NCI-H82 treated with DMSO at 0.1 percent for 48 hours (cell line): ENCODE measurements around the gene AZIN2.

Experiments used
- DNase-seq: peaks from one replicate; lab custom pipeline; 2025; ENCODE audit not compliant: unreplicated experiment; lab: John Stamatoyannopoulos, UW

Gene AZIN2

DNA sequence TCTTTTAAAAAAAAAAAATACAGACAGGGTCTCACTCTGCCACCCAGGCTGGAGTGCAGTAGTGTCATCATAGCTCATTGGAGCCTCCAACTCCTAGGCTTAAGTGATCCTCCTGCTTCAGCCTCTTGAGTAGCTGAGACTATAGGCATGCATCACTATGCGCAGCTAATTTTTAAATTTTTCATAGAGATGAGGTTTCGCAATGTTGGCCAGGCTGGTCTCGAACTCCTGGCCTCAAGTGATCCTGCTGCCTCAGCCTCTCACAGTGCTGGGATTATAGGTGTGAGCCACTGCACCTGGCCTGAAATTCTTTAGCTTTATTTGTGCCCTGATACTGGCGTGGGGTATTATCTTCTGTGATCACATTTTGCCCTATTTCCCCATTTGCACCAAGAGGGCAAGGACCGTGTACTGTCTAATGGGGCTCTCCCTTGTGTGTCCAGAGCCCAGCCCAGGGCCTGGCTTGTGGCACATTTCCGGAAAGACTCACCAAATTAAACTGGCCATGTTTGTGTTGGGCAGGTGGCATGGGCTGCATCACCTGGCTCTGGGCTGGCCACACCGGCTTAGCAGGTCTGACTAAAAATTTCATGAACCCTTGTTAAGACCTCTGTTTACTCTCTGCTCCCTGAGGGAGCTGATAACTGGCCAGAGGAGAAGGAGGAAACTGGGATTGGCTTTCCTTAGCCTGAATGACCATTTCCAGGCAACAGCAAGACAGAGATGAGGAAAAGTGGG is 68.7 kb downstream of the AZIN2 start:
- DNase-seq, result no peak

DNA sequence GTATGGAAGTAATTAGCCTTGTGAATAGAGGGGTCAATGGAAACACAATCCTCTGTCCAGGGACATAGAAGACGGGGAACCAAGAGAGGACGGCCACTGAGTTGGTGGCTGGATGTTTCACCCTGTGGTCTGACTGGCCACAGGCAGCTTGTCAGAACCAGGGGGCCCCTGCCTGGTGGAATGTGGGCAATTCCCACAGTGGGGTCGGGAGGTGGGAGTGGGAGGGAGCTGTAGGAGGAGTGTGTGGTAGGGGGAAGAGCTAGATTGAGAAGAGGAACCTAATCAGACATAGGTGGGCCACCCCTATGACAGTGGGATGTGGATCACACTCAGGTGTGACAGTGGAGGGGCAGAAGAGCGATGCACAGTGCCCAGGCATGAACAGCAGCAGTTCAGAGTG is 69.6 kb downstream of the AZIN2 start:
- no peak for DNase-seq

DNA sequence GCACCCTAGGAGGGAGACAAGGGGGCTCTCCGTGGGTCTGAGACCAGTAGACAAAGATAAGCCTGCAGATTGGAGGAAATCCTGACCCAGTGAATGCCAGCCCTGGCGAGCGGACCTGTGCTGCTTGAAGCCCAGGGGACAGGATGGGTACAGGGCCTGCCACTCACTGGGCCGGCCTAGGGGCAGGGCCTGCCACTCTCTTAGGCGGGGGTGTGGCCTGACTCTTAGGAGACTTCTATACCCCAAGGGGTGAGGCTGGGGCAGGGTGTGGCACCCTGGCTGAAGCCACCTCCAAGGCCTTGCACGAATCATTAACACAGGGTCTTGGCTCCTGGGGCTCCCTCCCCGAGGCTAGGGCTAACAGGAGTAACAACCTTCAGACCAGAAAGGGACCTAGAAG is 70.2 kb downstream of the AZIN2 start:
- no peak for DNase-seq

DNA sequence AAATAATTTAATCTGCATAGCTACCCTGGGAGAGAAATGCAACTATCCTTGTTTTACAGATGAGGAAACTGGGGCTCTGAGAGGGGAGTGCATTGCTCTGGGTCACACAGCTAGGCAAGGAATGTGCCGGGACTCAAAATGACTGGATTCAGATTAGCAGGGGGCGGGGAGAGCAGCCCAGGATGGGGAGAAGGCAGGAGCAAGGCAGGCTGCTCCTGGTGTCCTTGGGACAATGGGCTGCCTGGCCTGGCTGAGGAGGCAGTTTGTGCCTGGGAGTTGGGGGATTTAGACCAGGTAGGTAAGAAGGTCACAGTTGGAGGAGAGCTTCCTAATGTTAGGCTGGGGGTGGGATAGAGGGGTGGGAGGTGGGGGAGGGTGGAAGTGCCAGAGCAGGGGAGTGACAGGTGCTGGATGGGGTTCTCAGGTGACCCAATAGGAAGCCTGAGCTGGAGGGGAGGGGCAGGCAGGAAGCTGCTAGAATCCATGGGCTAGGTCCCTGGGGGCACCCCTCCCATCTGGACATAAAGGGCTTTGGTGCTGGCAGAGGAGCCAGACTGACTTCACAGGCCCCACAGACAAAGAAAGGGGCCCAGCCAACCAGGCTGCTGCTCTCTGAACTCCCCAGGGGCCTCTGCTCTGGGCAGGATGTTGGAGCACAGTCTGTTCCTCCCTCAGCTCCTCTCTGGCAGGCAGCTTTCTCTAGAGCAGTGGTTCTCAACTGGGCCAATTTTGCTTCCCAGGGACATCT is 71.9 kb downstream of the AZIN2 start:
- peak; percentile 100 for DNase-seq

DNA sequence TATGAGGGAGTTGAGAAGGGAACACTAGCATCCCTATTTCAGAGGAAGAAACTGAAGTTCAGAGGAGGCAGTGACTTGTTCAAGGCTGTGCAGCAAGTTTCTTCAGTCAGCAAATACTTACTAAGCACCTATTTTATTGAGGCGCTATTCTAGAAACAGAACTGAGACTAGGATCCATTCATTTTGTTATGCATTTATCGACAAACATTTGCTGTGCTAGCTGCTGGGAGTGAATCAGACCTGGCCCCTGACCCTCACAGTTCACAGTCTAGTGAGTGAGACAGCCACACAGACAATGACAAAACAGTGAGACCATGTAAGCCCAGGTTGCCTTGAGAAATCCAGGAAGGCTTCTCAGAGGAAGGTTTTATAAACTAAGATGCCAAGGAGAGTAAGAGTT is 72.7 kb downstream of the AZIN2 start:
- no peak for DNase-seq

DNA sequence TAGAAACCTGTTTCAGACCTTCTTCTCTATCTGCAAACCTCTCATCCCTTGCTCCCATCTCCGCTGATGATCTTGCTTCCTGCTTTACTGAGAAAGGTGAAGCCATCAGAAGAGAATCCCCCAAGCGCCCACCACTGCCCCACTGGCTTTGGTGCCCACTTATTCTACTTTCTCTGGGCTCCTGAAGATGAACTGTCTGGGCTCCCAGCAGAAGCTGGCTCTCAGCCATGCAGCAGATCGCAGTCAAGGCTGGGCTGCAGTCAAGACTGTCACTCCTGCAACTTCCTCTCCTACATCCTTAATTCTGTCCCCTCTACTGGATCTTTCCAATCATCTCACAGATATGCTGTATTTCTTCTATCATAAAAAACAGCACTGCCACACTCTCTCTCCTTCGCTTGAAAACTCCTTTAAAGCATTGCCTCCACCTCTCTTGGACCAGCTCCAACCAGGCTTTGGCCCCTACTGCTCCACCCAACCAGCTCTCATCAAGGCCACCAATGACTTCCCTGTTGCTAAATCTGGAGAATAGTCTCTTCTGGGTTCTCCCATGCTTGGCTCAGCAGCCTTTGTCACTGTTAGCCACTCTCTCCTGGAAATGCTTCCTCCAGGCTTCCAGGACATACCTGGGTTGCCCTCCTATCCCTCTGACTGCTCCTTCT is 75.1 kb downstream of the AZIN2 start:
- DNase-seq, result peak; percentile 35

DNA sequence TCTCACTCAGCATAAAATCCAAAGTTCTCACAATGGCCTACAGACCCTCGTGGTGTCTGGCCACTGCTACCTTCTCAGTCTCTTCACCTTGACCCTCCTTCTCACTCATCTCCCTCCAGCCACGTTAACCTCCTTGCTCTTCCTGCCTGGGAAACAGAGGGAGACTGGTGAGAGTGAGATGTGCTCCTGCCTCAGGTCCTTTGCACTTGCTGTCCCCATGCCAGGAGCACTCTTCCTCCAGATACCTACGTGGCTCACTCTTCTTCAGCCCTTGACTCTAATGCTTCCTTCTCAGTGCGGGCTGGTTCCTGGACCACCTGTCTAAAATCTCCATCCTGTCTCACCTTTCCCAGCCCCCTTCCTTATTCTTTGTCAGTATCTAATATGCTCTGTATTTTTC is 76.2 kb downstream of the AZIN2 start:
- DNase-seq, result no peak

DNA sequence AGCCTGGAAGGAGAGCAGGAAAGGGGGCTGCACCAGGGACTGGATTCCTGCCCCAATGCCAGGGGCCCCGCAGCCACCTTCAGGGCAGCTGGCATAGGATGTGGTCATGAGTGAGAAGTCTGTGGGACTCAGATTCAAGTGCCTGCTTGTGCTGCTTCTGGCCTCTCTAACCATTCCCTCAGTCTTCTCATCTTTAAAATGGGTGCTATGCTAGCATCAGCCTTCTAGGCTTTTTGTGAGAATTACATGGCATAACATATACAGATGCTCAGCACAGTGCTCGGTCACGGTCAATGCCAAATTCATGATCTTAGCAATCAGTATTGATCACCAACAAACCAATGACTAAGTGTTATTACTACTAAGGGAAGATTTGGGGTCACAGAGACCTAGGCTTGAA is 77.4 kb downstream of the AZIN2 start:
- no peak for DNase-seq

DNA sequence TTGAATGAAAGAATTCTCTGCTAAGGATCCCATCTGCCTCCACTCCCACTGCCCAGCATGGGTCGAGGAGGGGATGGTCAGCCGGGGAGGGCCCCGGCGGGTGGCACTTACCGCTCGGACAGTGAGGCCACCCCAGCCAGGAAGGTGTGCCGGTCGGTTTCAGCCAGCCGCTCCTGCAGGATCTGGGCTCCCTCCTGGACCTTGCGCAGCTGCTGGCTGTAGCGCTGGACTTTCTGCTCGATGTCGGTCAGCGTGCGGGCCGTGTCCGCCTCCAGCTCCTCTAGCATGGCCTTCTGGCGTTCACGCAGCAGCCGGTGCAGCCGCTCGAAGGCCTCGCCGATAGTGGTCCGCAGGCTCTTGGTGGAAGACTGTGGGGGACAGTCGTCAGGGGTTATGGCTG is 78.6 kb downstream of the AZIN2 start:
- no peak for DNase-seq

DNA sequence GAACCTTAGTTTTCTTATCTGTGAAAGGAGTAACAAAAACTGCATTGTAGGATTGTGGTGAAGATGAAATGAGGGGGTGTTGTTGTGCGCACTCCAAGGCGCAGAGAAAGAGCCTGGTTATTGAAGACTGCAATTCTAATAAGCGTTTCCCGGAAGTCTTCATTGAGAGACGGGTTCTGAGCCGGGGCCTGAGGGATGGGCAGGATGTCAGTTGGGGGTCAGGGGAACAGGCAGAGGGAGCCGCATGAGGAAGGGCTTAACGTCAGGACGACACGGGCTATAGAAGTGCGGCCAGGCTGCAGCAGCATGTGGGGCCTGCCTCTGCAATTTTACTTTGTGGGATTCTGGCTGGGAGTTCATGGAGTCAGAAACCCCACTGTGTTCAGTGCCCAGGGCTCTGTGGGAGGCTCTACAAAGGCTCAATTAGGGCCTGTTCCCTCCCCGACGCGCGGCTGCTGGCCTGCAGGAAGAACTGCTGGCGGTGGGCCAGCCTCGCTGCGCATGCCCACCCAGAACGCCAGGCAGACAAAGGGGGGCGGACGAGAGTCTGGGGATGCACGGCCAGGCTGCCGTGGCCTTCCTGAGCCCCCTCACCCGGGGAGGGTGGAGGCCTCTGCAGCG is 80.2 kb downstream of the AZIN2 start:
- peak; percentile 34 for DNase-seq

DNA sequence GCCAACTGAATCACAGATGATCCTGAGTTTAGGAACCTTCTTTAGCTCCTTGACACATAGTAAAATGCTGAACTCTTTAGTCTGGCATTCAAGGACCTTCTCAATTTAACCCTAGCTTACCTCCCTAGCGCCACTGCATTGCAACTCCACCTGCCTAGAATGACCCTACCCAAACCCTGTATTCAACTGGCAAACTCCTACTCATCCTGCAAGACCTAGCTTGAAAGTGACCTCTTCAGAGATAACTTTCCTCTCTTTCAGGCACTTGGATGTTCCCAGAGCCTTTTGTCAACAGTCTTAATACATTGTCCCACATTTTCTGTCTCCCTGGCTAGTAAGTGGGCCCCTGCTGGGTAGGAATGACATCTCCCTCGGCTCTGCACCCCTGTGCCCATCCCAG is 81.2 kb downstream of the AZIN2 start:
- DNase-seq, result no peak

DNA sequence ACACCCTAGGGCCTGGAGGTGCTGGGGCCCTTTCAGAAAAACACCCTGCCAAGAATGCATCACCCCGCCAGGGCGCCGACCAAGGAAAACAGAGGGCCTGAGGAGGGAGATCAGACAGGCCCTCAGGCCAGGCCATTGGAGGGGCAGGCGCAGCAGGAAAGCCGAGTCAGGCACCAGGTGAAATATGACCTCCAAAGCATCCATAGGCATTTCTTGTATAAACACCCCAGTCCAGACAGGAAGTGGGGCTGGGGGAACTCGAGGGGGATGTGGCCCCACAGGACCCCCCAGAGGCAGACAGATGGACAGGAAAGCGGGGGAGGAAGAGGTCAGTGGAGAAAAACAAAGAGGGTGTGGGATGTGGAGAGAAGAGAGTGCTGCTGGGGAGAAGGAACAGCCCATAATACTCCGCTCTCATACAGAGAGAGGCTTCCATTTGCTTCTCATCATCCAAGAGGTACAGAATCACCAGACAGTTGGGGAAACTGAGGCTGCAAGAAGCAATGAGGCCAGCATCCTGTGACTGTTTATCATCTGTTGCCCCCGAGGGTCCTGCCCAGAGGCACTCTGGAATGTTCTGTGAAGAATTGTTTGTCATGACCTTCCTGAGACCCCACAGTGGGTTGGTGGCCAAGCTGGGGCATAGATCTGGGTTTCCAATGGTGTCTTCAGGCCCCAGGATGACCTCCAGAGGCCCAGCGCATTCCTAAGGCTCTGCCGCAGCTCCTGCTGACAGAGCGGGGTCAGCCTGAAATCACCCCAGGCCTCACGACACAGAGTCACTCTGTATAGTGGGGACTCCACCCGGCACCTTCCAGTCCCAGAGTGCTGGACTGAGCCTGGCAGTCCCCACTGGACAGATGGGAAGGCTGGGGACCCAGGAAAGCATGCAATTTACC is 82.9 kb downstream of the AZIN2 start:
- no peak for DNase-seq

DNA sequence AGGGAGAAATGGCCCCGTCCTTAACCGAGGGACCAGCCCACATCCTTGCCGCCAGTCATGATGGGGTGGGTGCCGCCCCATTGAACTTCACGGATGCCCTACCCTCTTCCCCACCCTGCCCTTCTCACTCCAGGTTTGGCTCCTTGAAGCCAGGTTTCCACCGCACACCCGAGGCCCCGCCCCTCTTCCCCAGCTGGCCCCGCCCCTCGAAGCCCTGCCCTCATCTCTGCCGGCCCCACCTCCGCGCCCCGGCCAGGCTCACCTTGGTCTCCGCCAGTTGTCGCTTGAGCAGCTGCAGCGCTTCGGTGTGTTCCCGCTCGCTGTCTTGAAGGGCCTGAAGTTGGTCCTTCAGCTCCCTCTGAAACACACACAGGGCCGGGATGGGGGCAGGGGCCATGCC is 84.3 kb downstream of the AZIN2 start:
- DNase-seq, result no peak

DNA sequence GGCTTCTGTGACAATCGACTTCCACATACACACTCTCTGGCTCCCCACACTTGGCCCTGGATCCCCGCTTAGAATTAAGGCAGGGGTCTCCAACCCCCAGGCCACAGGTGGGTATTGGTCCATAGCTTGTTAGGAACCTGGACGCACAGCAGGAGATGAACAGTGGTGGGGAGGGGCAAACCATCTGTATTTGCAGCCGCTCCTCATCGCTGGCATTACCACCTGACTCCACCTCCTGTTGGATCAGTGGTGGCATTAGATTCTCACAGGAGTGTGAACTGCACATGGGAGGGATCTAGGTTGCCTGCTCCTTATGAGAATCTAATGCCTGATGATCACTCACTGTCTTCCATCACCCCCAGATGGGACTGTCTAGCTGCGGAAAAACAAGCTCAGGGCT is 84.9 kb downstream of the AZIN2 start:
- no peak for DNase-seq

DNA sequence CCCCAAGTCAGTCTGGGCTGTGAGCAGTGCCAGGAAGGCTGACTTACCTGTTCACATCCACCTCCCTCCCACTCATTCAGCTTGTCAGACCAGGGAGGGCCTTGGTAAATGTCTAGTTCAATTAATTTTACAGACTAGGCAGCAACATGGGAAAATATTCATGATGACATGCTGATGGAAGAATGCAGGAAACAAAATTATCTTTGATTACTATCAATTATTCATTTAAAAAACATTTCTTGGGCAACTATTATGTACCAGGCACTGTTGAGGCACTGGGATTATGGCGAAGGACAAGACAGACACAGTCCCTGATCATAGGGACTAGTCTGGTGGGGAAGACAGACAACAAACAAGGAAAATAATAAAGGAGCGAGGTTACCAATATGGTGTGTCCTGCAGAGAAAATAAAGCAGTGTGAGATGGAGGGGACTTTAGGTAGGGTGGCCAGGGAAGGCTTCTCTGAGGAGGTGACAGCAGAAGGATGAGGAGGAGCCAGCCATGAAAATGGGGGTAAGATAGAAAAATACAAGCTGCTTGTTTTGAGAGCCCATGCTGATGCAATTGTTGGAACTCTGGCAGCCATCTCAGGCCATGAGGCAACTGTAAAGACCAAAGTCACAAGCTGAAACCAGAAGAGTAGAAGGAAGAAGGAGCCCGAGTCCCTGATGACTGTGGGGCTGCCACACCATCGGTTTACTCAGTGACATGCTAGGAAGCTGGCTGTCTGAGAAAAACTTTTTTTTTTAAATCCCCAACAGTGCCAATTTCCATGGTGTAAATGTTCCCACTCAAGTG is 86.9 kb downstream of the AZIN2 start:
- DNase-seq, result no peak

DNA sequence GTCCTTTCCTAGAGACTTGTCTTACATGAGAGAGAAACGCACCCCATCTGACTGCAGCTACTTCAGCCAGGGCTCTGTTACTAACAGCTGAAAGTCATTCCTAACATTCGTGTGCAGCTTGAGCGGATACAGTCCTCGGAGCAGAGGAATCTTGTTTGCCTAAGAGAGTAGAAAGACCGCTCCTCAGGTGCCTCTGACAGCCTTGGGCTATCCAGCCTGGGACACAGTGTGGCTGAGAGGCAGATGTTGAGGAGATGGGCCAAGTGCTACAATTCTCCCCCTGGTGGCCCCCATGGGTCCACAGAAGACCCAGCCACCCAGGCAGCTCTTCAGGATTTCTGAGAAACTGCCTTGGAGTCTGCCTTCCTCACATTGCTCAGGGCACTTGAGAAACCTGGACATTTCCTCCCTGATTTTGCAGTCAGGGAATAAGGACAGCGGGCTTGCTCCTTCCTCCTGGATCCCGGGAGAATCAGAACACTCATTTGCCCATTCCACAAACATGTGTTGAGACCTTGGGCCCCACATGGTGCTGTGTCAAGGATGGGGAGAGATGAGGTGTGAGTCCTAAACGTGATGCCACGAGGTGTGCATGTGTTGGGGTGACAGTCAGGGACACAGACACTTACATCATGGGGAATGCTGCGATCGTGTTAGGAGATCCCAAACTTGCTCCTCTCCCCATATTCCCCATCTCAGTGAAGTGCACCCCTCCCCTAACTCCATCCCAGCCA is 87.8 kb downstream of the AZIN2 start:
- no peak for DNase-seq

DNA sequence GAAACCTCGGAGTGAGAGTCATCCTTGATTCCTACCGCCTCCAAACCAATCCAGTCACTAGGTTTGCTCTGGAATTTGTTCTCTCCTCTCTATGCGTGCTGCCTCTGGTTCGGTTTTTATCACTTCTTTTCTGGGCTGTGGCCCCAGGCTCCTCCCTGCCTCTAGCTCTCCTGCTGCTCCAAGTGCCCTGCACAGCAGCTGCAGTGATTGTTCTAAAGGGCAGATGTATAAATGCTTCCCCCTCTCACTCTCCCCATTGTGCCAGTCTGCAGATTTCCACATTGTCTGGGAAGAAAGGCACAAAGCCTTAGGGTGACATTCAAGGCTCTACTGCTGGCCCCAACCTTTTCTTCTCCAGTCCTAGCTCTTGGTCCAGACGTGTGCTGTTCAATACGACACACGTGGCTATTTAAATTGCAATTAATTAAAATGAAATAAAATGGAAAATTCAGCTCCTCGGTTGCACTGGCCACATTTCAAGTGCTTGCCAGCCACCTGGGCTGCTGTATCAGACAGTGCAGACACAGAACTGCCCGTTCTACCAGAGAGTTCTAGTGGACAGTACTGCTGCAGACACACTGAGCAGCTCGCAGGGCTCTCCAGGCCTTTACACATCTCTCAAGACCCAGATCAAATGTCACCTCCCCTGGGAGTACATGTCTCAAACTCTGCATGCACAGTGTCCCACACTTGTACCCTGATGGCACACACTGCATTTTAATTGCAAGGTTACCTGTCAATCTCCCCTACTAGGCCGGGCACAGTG is 88.5 kb downstream of the AZIN2 start:
- no peak for DNase-seq
